ENCODE results near the gene SYT1. TPM values are rescaled to one million over a fixed set of nuclear protein-coding genes. Genes with fewer than 3 reads are reported as not detected.

The SYT1 gene
- total and polyA plus RNA-seq, 10 donors = 0.56 to 7.3 (median 2.6) TPM

GRCh38 chr12:79053394-79053793 lies 188.8 kb downstream of the SYT1 start:
- no peaks in the 10 kb centered on the region for H3K36me3 ChIP-seq
- no peak for TF ChIP-seq POLR2AphosphoS5 (IDR thresholded peaks at IDR 0.05)
- TF ChIP-seq CTCF (IDR thresholded peaks at IDR 0.05 in 8 of 11, conservative IDR thresholded peaks at IDR 0.05 in 3 of 11) = no peak
- TF ChIP-seq POLR2A (IDR thresholded peaks at IDR 0.05) = no peak
- H3K27ac ChIP-seq = no peak overlapping the region
- H3K9me3 ChIP-seq = no peaks in the 10 kb centered on the region
- no peaks in the 10 kb centered on the region for H3K27me3 ChIP-seq (replicated peaks in 1 of 7)
- intact Hi-C loops (cut with DNase I; ENCODE audit: low total_unique reads) = no loop called here
- H3K4me3 ChIP-seq = no peak overlapping the region
- 85 to 93% (median 89%) methylated on average over 3 of the region's 3 CpGs for WGBS, 5 donors
- no peak for DNase-seq
- H3K4me1 ChIP-seq = no peaks in the 10 kb centered on the region

DNA sequence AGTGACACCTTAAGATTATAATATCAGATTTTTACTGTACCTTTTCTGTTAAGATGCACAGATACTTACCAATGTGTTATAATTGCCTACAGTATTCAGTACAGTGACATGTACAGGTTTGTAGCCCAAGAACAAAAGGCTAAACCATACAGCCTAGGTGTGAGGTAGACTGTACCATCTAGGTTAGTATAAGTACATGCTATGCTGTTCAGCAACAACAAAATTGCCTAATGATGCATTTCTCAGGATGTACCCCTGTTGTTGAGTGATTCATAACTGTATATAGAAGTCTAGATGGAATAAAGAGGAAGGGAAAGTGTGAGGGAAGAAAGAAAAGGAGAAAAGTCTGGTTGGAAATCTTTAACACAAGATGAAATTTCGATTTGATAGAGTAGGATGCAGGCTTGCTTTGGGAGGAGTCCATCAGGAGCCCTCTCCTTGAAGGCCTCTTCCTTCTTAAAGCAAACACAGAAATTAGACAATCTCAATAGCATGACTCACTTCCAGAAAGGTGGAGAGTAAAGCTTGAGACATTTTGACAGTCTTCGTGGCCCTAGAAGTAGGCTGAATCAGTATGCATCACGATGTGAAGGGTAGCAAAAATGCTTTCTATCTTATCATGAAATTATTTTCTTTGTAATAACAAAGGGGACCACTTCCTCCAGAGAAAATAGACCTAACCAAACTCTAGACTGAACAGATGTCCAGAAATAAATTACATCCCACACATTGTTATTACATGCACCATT lies 191.5 kb downstream of the SYT1 start:
- TF ChIP-seq CTCF (IDR thresholded peaks at IDR 0.05 in 8 of 11, conservative IDR thresholded peaks at IDR 0.05 in 3 of 11) (no peak), POLR2AphosphoS5 (IDR thresholded peaks at IDR 0.05) (no peak), POLR2A (IDR thresholded peaks at IDR 0.05) (no peak)
- WGBS, 5 donors = 58 to 73% (median 69%) methylated on average over 3 of the region's 3 CpGs
- no peaks in the 10 kb centered on the region for H3K36me3 ChIP-seq
- no peaks in the 10 kb centered on the region for H3K4me1 ChIP-seq
- no peak overlapping the region for H3K27ac ChIP-seq
- no peaks in the 10 kb centered on the region for H3K9me3 ChIP-seq
- no peak overlapping the region for H3K4me3 ChIP-seq
- no peaks in the 10 kb centered on the region for H3K27me3 ChIP-seq (replicated peaks in 1 of 7)
- no peak for DNase-seq
- intact Hi-C loops (cut with DNase I; ENCODE audit: low total_unique reads) = no loop called here

DNA sequence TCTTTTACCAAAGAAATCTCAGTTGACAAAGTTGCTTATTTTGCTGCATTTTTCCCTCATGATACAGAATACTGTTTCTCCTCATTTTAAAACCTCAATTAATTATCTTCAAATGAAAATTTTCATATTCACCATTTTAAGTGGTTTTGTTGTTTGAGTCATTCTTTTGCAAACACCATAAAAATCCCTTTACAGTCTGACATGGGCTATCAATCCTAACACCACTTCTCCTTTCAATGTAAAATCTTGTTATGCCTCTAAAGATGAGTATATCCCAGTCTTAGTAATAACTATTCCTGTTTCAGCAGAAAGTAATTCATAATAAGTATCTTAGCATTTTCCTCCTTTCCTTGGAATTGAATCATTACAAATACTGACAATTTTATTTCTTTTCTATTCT lies 192.2 kb downstream of the SYT1 start:
- no peaks in the 10 kb centered on the region for H3K27me3 ChIP-seq (replicated peaks in 1 of 7)
- H3K4me3 ChIP-seq = no peak overlapping the region
- intact Hi-C loops (cut with DNase I; ENCODE audit: low total_unique reads) = no loop called here
- no peaks in the 10 kb centered on the region for H3K9me3 ChIP-seq
- H3K27ac ChIP-seq = no peak overlapping the region
- DNase-seq = no peak
- no peaks in the 10 kb centered on the region for H3K4me1 ChIP-seq
- TF ChIP-seq POLR2AphosphoS5 (IDR thresholded peaks at IDR 0.05) (no peak), POLR2A (IDR thresholded peaks at IDR 0.05) (no peak), CTCF (IDR thresholded peaks at IDR 0.05 in 8 of 11, conservative IDR thresholded peaks at IDR 0.05 in 3 of 11) (no peak)
- H3K36me3 ChIP-seq = no peaks in the 10 kb centered on the region

- Histone ChIP-seq H3K36me3 (no peaks in the 10 kb centered on the region), H3K4me1 (no peaks in the 10 kb centered on the region), H3K9me3 (no peaks in the 10 kb centered on the region), H3K27me3 (replicated peaks in 1 of 7) (no peaks in the 10 kb centered on the region), H3K4me3 (no peak overlapping the region), H3K27ac (no peak overlapping the region)
- TF ChIP-seq CTCF (IDR thresholded peaks at IDR 0.05 in 8 of 11, conservative IDR thresholded peaks at IDR 0.05 in 3 of 11) (no peak), POLR2AphosphoS5 (IDR thresholded peaks at IDR 0.05) (no peak), POLR2A (IDR thresholded peaks at IDR 0.05) (no peak)
- intact Hi-C loops (cut with DNase I; ENCODE audit: low total_unique reads) = no loop called here
- no peak for DNase-seq
These were observed 193.0 kb downstream of the SYT1 start for GRCh38 chr12:79057540-79057939.
